ENCODE data around the gene ST6GALNAC4.

GRCh38 chr9:127946728-127947127, 29.9 kb upstream of the ST6GALNAC4 start:
- no peak for TF ChIP-seq CTCF (IDR thresholded peaks at IDR 0.05; ENCODE audit: low read depth, low read length)
- no peak for TF ChIP-seq EZH2phosphoT487 (IDR thresholded peaks at IDR 0.05; ENCODE audit: low read depth)
